Hepatocyte (in vitro differentiated cells): ENCODE data around the gene NHERF1. TPM values are rescaled to one million over a fixed set of nuclear protein-coding genes. Genes with fewer than 3 reads are reported as not detected.

Source experiments
- DNase-seq: peaks from one replicate; pipeline ENCODE4 v3.0.0-alpha.2; 2016; ENCODE audit warnings: low spot score
- H2AFZ ChIP-seq: fragments of 200-600 bp; sonication (generic); 2 replicates; pipeline ENCODE4 v1.6.0; 2016; ENCODE audit warnings: antibody characterized with exemption, mild to moderate bottlenecking
- H3K27ac ChIP-seq: fragments of 200-600 bp; sonication (generic); 2 replicates; pipeline ENCODE4 v1.5.1; 2016; ENCODE audit warnings: mild to moderate bottlenecking
- H3K27me3 ChIP-seq: fragments of 200-600 bp; sonication (generic); 2 replicates; pipeline ENCODE4 v1.6.1; 2016
- H3K36me3 ChIP-seq: fragments of 200-600 bp; sonication (generic); replicated peaks from 2 replicates; pipeline ENCODE4 v1.5.1; 2016; ENCODE audit warnings: low read depth; ENCODE audit not compliant: insufficient read depth
- H3K4me1 ChIP-seq: fragments of 200-600 bp; sonication (generic); 2 replicates; pipeline ENCODE4 v1.5.1; 2016; ENCODE audit warnings: mild to moderate bottlenecking, moderate library complexity; ENCODE audit not compliant: insufficient read depth
- H3K4me2 ChIP-seq: fragments of 200-600 bp; sonication (generic); 2 replicates; pipeline ENCODE4 v1.6.0; 2016
- H3K4me3 ChIP-seq: fragments of 200-600 bp; sonication (generic); 2 replicates; pipeline ENCODE4 v1.5.1; 2016; ENCODE audit warnings: mild to moderate bottlenecking
- H3K79me2 ChIP-seq: fragments of 200-600 bp; sonication (generic); 2 replicates; pipeline ENCODE4 v1.6.0; 2017; ENCODE audit warnings: mild to moderate bottlenecking
- H3K9me2 ChIP-seq: fragments of 200-600 bp; sonication (generic); replicated peaks from 2 replicates; pipeline ENCODE4 v1.6.0; 2017; ENCODE audit warnings: mild to moderate bottlenecking; ENCODE audit not compliant: insufficient read depth
- H3K9me3 ChIP-seq: fragments of 200-600 bp; sonication (generic); 2 replicates; pipeline ENCODE4 v1.5.1; 2016; ENCODE audit warnings: low read depth, mild to moderate bottlenecking
- H4K20me1 ChIP-seq: fragments of 200-600 bp; sonication (generic); 2 replicates; pipeline ENCODE4 v1.6.0; 2016; ENCODE audit warnings: mild to moderate bottlenecking; ENCODE audit not compliant: insufficient read depth, poor library complexity, severe bottlenecking
- EZH2 ChIP-seq: fragments of 200-600 bp; sonication (generic); IDR thresholded peaks from 2 replicates; pipeline ENCODE4 v1.6.1; 2016; ENCODE audit warnings: antibody characterized with exemption, mild to moderate bottlenecking, borderline replicate concordance
- EZH2phosphoT487 ChIP-seq: fragments of 200-600 bp; sonication (generic); IDR thresholded peaks from one replicate; pipeline ENCODE4 v1.6.1; 2018; ENCODE audit warnings: antibody characterized with exemption, mild to moderate bottlenecking, low read depth, moderate library complexity; ENCODE audit not compliant: unreplicated experiment, severe bottlenecking
- WGBS: methylation state at CpG from one replicate; pipeline ENCODE4 v1.1.6; 2016; ENCODE audit warnings: low lambda C conversion rate; ENCODE audit errors: missing lambda C conversion rate; 5-methylcytosine and 5-hydroxymethylcytosine counted together
- polyA plus RNA-seq: library from polyadenylated mRNA; unstranded; fragments of >200 nt; fragmentation: Nextera tagmentation; extraction: Ambion mirVana; gene quantifications from 2 replicates; pipeline ENCODE4 v1.2.1, GENCODE V29; 2016
- total RNA-seq: library from RNA; depleted of rRNA; stranded (reverse); fragments of >200 nt; gene quantifications from 2 replicates; pipeline ENCODE4 v1.2.3, GENCODE V29; 2014
- TF ChIP-seq, protein P1 (sequence below): fragments of 200-600 bp; sonication (generic); IDR thresholded peaks from 2 replicates; pipeline ENCODE4 v1.5.1; 2016; ENCODE audit warnings: antibody characterized with exemption, mild to moderate bottlenecking; ENCODE audit not compliant: poor library complexity

NHERF1 gene
- total and polyA plus RNA-seq, 2 experiments from 2014 or later, result 263 to 763 TPM

DNA sequence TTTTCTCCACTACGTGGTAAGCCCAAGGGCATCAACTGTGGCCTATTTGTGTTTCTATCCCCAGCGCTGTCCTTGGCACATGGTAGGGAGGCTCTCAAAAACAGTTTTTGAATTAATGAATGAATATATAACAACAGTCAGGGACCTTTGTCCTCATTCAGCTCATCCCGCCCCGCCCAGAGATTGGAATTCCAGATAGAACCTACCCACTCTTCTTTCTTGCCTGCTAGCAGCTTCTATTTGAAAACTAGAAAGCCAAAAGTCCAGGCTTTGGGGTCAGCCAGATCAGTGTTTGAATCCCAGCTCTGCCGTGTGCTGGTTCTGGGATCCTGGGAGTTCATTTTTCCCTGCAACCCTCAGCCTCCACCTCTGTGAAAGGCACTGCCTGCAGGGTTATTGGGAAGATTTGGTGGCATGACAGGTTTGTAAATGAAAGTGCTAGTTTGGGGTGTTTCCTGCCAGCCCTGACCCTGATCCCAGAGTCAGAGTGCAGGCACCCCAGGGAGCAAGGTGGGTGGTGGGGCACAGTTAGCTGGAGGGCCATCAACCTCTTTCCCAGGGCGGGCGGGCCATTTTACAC, 4.5 kb downstream of the NHERF1 start:
- no peaks in the 10 kb centered on the region for H3K36me3 ChIP-seq
- H3K27me3 ChIP-seq, result no peaks in the 10 kb centered on the region
- H2AFZ ChIP-seq, result no peak overlapping the region
- TF ChIP-seq EZH2 (no peak), EZH2phosphoT487 (no peak)
- peak overlapping the region; percentile 87 for H3K4me2 ChIP-seq
- WGBS, result 88% methylated on average over 7 of the region's 7 CpGs
- peaks cover 51% of the 10 kb centered on the region for H3K4me1 ChIP-seq
- H3K4me3 ChIP-seq, result no peak overlapping the region
- peak overlapping the region; percentile 87 for H3K27ac ChIP-seq
- no peak for DNase-seq
- H4K20me1 ChIP-seq, result peaks cover 66% of the 10 kb centered on the region
- H3K9me2 ChIP-seq, result no peaks in the 10 kb centered on the region
- peaks cover 94% of the 10 kb centered on the region for H3K79me2 ChIP-seq
- H3K9me3 ChIP-seq, result no peaks in the 10 kb centered on the region

- Histone ChIP-seq H3K27me3 (no peaks in the 10 kb centered on the region), H2AFZ (no peak overlapping the region), H3K79me2 (peaks cover 100% of the 10 kb centered on the region), H3K9me2 (no peaks in the 10 kb centered on the region), H3K4me1 (peaks cover 70% of the 10 kb centered on the region), H4K20me1 (peaks cover 75% of the 10 kb centered on the region), H3K27ac (no peak overlapping the region), H3K4me3 (no peak overlapping the region), H3K9me3 (no peaks in the 10 kb centered on the region), H3K4me2 (no peak overlapping the region), H3K36me3 (no peaks in the 10 kb centered on the region)
- TF ChIP-seq EZH2, result no peak
- TF ChIP-seq, protein P1, sequence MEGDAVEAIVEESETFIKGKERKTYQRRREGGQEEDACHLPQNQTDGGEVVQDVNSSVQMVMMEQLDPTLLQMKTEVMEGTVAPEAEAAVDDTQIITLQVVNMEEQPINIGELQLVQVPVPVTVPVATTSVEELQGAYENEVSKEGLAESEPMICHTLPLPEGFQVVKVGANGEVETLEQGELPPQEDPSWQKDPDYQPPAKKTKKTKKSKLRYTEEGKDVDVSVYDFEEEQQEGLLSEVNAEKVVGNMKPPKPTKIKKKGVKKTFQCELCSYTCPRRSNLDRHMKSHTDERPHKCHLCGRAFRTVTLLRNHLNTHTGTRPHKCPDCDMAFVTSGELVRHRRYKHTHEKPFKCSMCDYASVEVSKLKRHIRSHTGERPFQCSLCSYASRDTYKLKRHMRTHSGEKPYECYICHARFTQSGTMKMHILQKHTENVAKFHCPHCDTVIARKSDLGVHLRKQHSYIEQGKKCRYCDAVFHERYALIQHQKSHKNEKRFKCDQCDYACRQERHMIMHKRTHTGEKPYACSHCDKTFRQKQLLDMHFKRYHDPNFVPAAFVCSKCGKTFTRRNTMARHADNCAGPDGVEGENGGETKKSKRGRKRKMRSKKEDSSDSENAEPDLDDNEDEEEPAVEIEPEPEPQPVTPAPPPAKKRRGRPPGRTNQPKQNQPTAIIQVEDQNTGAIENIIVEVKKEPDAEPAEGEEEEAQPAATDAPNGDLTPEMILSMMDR, result no peak
- TF ChIP-seq EZH2phosphoT487, result no peak
- WGBS, result 89% methylated on average over 3 of the region's 3 CpGs
- DNase-seq, result no peak
Observed at GRCh38 chr17:74754832-74755231, 6.4 kb downstream of the NHERF1 start.

- 85% methylated on average over 8 of the region's 8 CpGs for WGBS
- H3K4me3 ChIP-seq, result no peak overlapping the region
- TF ChIP-seq EZH2phosphoT487, result no peak
- no peak for TF ChIP-seq EZH2
- TF ChIP-seq, protein P1, result no peak
- no peaks in the 10 kb centered on the region for H3K9me2 ChIP-seq
- peaks cover 80% of the 10 kb centered on the region for H4K20me1 ChIP-seq
- H2AFZ ChIP-seq, result no peak overlapping the region
- peak overlapping the region; percentile 77 for H3K4me2 ChIP-seq
- no peak overlapping the region for H3K27ac ChIP-seq
- DNase-seq, result no peak
- H3K4me1 ChIP-seq, result peaks cover 71% of the 10 kb centered on the region
- no peaks in the 10 kb centered on the region for H3K27me3 ChIP-seq
- no peaks in the 10 kb centered on the region for H3K36me3 ChIP-seq
- no peaks in the 10 kb centered on the region for H3K9me3 ChIP-seq
- peaks cover 100% of the 10 kb centered on the region for H3K79me2 ChIP-seq
Observed at GRCh38 chr17:74755533-74755932, 7.1 kb downstream of the NHERF1 start.

GRCh38 chr17:74756891-74757290, 8.5 kb downstream of the NHERF1 start:
- WGBS, result 84% methylated on average over 3 of the region's 3 CpGs
- Histone ChIP-seq H3K4me1 (peaks cover 72% of the 10 kb centered on the region), H4K20me1 (peaks cover 84% of the 10 kb centered on the region), H3K4me2 (peak overlapping the region; percentile 77), H3K27ac (peak overlapping the region; percentile 97), H3K79me2 (peaks cover 100% of the 10 kb centered on the region), H3K27me3 (no peaks in the 10 kb centered on the region), H3K36me3 (no peaks in the 10 kb centered on the region), H2AFZ (no peak overlapping the region), H3K9me2 (no peaks in the 10 kb centered on the region), H3K4me3 (no peak overlapping the region), H3K9me3 (no peaks in the 10 kb centered on the region)
- no peak for DNase-seq
- TF ChIP-seq, protein P1, result no peak
- no peak for TF ChIP-seq EZH2phosphoT487
- no peak for TF ChIP-seq EZH2
